ENCODE measurements around the gene CYP19A1.
"Not testable (repeated sequence)": the region's sequence is repeated elsewhere in the genome, so short reads cannot be mapped to it uniquely, and the experiment has no call there.

CYP19A1 gene

GRCh38 chr15:51201581-51201980 is 136.8 kb downstream of the CYP19A1 start:
- no peak for DNase-seq

DNA sequence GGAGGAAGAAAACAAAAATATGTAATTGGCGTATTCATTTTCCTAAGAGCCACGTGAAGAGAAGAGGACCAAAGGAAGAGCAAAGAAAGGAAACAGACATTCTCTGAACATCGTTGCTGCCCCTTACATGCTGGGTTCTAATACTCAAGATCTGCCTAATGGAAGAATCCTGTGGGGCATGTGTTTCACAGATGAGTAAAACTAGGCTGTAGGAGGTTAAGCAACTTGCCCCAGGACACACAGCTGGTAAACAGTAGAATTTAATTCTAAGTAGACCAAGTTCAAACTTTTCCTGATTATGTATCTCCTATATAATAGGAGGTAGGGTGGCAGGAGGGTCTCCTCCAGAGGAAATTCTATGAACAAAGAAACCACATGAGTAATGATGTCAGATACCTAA is 137.6 kb downstream of the CYP19A1 start:
- DNase-seq = no peak

DNA sequence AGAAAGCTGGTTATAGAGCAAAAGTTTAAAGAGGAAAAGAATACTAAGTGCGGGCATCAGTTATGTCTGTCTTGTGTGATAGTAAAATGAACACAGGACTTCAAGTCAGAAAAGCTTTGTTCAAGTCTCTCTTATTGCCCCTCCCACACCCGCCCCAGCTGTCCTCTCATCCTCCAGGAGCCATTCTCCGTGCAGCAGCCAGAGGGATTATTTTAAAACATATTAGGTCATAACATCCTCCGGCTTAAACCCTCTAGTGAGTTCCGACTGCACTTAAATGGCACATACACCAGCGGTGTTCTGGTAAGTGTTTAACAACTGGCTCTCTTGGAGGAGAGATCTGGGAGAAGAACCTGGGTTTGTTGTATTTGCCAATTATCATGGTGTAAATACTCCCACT is 138.9 kb downstream of the CYP19A1 start:
- DNase-seq = no peak

GRCh38 chr15:51198701-51199232 is 139.6 kb downstream of the CYP19A1 start:
- no peak for DNase-seq

GRCh38 chr15:51195459-51195858 is 142.9 kb downstream of the CYP19A1 start:
- DNase-seq = no peak

DNA sequence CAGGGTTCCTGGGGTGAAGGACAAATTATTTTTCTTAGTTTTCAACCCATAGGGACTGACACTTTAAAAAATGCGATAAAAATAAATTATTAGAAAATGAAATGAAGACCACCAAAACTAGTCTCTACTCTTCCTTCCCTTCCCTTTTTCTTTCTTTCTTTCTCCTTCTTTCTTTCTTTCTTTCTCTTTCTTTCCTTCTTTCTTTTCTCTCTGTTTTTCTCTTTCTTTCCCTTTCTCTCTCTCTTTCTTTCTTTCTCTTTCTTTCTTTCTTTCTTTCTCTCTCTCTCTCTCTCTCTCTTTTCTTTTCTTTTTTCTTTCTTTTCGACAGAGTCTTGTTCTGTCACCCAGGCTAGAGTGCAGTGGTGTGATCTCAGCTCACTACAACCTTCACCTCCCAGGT is 144.4 kb downstream of the CYP19A1 start:
- DNase-seq = no peak

DNA sequence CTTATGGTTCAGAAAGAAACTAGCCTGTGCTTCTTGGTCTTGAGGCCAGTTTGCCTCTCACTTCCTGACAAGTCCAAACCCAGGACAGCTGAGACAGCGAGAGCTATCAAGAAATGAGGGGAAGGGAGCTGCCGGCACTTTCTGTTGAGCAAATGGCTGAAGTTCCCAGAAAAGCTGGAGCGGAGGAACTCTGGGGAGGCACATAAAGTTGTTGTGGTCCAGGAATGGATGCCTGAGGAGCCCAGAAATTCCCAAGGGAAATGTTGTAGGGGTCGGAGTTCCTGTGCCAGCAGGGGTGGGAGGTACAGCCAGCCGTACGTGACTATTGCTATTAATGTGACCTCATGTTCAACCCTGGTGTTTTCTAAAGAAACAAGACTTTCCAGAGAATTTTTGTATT is 144.9 kb downstream of the CYP19A1 start:
- DNase-seq = no peak

DNA sequence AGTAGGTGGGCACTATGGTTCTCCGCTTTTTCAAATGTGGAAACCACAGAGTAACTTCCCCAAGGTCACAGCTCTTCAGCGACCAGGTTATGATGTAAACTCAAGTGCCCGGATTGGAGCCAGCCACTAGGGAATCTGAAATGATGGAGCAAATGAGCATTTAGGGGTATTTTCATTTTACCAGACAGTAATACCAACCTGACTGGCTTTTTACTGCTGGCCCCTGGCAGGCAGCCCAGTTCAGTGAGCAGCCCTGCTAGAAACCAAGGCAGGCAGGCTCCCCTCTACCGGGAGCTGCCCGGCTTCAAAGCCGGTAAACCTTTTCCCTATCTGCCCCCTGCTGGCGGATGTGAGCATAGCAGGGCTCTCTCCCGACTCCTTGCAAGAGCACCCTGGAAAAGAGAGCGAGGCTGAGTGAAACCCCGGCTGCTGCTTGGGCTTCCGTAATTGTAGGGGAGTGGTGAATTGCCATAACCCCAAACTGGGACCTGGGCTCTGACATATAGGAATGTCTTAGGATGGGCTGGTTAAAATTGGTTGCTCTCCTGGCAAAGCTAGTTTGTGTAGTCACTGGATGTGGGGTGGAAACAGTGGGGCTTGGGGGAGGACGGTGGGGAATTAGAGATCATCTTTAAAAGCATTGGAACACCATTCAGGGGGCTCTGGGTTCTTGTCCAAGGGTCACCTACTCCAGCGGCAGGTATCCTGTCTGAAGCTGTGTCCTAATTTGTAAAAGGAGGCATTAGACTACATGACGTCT is 145.7 kb downstream of the CYP19A1 start:
- peak; percentile 81 for DNase-seq

- DNase-seq = no peak
These were observed 146.6 kb downstream of the CYP19A1 start for GRCh38 chr15:51191766-51192165.

DNA sequence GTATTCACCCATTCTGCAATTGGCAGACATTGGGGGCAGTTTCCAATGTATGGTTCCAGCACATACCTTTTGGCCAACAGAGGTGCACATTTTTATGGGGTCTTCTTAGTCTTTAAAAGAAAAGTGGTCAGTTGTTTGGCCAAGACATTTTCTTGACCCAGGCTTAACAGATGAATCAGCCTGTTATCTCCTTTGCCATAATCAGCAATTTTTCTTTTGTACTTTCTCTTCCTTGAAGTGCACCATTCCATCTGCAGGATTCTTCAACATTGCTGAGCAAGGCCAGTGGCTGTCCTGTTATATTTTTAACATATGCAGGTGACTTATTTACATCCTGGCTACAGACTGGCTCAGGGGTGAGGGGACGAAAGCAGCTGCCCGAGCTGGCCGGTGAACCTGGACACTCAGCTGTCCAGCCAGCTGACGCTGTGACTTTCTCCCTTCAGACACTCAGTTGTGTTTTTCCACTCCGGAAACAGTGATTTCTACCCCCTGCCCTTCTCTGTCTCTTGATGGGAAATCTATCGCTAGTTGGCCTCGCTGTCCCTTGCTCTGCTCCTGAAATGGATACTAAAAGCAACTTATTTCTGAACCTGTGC is 147.2 kb downstream of the CYP19A1 start:
- DNase-seq = no peak

- DNase-seq = no peak
These were observed 147.8 kb downstream of the CYP19A1 start for GRCh38 chr15:51190424-51191068.

GRCh38 chr15:51189669-51190385 is 148.6 kb downstream of the CYP19A1 start:
- no peak for DNase-seq

- DNase-seq = not testable (repeated sequence)
These were observed 149.6 kb downstream of the CYP19A1 start for GRCh38 chr15:51188791-51189190.

GRCh38 chr15:51186891-51187290 is 151.5 kb downstream of the CYP19A1 start:
- DNase-seq = no peak

- no peak for DNase-seq
These were observed 152.2 kb downstream of the CYP19A1 start for GRCh38 chr15:51186181-51186705.

DNA sequence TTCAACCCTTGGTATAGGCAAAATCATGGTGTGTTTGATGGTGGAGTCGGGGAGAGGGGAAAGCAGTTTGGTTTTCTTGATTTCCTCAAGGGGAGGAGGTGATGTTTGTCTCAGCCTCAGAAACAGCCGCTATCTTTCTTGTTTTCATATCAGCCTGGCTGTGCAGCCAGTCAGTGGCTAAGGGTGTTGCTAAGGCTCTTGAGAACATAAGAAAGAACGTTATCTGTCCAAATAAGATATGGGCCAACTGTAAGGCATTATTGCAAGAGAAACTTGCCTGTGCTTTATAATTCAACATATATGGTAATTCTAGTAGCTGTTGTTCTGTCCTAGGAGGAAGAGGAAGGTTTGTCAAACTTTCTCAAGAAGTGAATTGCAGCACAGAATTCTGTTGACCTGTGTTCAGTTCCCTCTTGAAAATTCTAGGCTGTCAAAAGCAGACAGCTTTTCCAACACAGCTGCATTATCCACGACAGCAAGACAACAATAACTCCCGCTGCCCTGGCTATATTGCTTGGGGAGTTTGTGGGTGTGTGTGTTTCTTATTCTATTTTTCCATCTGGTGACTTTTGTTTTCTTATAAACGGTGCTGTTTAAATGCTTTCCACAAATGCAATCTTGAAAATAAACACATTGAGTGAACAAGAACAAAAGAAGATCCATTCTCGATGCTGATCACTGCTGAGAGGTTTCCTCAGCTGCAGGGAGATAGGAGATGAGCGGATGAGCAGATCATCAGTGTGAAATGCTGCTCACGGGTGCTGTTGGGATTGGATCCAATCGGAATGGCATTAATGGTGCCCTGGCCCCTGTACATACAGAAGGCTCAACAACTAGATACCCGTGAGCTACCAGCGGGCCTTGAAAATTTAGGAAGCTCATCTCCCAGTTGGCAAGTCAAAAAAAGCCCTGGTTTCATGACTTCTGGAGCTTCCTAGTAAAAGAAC is 152.9 kb downstream of the CYP19A1 start:
- DNase-seq = no peak

GRCh38 chr15:51184627-51185026 is 153.8 kb downstream of the CYP19A1 start:
- no peak for DNase-seq

GRCh38 chr15:51183076-51183475 is 155.3 kb downstream of the CYP19A1 start:
- DNase-seq = no peak

- no peak for DNase-seq
These were observed 156.5 kb downstream of the CYP19A1 start for GRCh38 chr15:51181905-51182304.

- no peak for DNase-seq
These were observed 157.2 kb downstream of the CYP19A1 start for GRCh38 chr15:51181221-51181620.

DNA sequence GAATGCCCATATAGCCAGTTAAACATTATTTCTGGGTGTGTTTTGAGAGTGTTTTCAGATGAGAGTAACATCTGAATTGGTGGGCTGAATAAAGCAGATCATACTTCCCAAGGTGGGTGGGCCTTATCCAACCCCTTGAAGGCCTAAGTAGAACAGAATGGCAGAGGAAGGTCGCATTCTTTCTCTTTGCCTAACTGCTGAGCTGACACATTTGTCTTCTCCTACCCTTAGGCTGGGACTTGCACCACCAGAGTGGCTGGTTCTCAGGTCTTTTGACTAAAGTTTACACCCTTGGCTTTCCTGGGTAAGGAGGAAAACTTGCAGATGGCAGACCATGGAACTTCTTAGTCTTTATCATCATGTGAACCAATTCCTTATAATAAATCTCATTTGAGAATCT is 157.9 kb downstream of the CYP19A1 start:
- DNase-seq = no peak

GRCh38 chr15:51180011-51180410 is 158.4 kb downstream of the CYP19A1 start:
- DNase-seq = no peak
